Medulla oblongata (tissue), 1 donor: ENCODE measurements around the gene ERN1.

Experiments
- DNase-seq: peaks from one replicate; pipeline ENCODE4 v3.0.0-alpha.2; 2015; ENCODE audit errors: extremely low spot score

ERN1 gene

GRCh38 chr17:64110379-64111152, 19.4 kb downstream of the ERN1 start:
- no peak for DNase-seq

GRCh38 chr17:64109400-64109799, 20.5 kb downstream of the ERN1 start:
- no peak for DNase-seq

GRCh38 chr17:64107500-64108236, 22.3 kb downstream of the ERN1 start:
- DNase-seq, result no peak

GRCh38 chr17:64106918-64107317, 23.0 kb downstream of the ERN1 start:
- no peak for DNase-seq

GRCh38 chr17:64103391-64104364, 26.3 kb downstream of the ERN1 start:
- no peak for DNase-seq

GRCh38 chr17:64102627-64103390, 27.1 kb downstream of the ERN1 start:
- DNase-seq, result no peak

- no peak for DNase-seq
These were observed 30.4 kb downstream of the ERN1 start for GRCh38 chr17:64099543-64099942.

- no peak for DNase-seq
These were observed 32.6 kb downstream of the ERN1 start for GRCh38 chr17:64097196-64097936.

- no peak for DNase-seq
These were observed 33.9 kb downstream of the ERN1 start for GRCh38 chr17:64096037-64096436.

- DNase-seq, result no peak
These were observed 34.6 kb downstream of the ERN1 start for GRCh38 chr17:64095144-64095882.

GRCh38 chr17:64094412-64094811, 35.5 kb downstream of the ERN1 start:
- no peak for DNase-seq

- DNase-seq, result no peak
These were observed 36.9 kb downstream of the ERN1 start for GRCh38 chr17:64092952-64093451.

GRCh38 chr17:64092113-64092512, 37.8 kb downstream of the ERN1 start:
- no peak for DNase-seq

- no peak for DNase-seq
These were observed 38.4 kb downstream of the ERN1 start for GRCh38 chr17:64091571-64091970.

- DNase-seq, result no peak
These were observed 38.8 kb downstream of the ERN1 start for GRCh38 chr17:64091116-64091515.

GRCh38 chr17:64090144-64090543, 39.8 kb downstream of the ERN1 start:
- no peak for DNase-seq

- no peak for DNase-seq
These were observed 42.5 kb downstream of the ERN1 start for GRCh38 chr17:64087252-64088005.

GRCh38 chr17:64085650-64086005, 44.3 kb downstream of the ERN1 start:
- DNase-seq, result no peak
